B cell (primary cell): ENCODE data around the gene SHC3.

Source experiments
- EZH2 ChIP-seq: IDR thresholded peaks from 2 replicates; pipeline ENCODE4 v1.6.1; 2012; ENCODE audit warnings: borderline replicate concordance, low read depth, mild to moderate bottlenecking, moderate library complexity, low read length; ENCODE audit not compliant: insufficient read depth, poor library complexity, severe bottlenecking
- TF ChIP-seq, protein P1 (sequence below): fragments of 200-600 bp; IDR thresholded peaks from one replicate; pipeline ENCODE4 v1.8.0; 2022; ENCODE audit warnings: antibody characterized with exemption, mild to moderate bottlenecking

DNA sequence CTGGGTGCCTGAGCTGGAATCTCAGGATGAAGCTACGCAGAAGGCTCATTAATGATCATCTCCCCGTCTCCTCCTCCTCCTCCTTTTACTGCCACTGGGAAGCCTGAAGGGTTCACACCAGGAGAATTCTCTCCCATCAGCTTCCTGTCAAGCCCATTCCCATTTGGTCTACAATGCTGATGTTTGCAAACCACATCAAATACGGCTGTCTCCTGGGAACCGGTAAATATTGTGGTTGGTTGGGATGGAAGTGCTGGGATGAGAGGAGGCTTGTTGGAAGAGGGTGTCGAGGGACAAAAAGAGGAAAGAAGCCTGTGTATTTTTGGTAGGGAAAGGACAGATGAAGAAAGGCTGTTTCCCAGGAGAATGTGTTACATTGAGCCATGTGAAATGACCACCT, 200.6 kb downstream of the SHC3 start:
- TF ChIP-seq, protein P1, sequence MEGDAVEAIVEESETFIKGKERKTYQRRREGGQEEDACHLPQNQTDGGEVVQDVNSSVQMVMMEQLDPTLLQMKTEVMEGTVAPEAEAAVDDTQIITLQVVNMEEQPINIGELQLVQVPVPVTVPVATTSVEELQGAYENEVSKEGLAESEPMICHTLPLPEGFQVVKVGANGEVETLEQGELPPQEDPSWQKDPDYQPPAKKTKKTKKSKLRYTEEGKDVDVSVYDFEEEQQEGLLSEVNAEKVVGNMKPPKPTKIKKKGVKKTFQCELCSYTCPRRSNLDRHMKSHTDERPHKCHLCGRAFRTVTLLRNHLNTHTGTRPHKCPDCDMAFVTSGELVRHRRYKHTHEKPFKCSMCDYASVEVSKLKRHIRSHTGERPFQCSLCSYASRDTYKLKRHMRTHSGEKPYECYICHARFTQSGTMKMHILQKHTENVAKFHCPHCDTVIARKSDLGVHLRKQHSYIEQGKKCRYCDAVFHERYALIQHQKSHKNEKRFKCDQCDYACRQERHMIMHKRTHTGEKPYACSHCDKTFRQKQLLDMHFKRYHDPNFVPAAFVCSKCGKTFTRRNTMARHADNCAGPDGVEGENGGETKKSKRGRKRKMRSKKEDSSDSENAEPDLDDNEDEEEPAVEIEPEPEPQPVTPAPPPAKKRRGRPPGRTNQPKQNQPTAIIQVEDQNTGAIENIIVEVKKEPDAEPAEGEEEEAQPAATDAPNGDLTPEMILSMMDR: no peak
- no peak for TF ChIP-seq EZH2
